GM23338 (cell line): ENCODE measurements around the gene POLA2.
A peak's percentile ranks its signal among the peaks of the same experiment; 100 is the strongest.

Source experiments
- CREB1 ChIP-seq: fragments of 250-450 bp; sonication (Bioruptor Pico); IDR thresholded peaks from 2 replicates; pipeline ENCODE4 v1.5.0; 2020; ENCODE audit warnings: low read depth, mild to moderate bottlenecking, moderate library complexity
- EZH2 ChIP-seq: fragments of 200-600 bp; sonication (generic); IDR thresholded peaks from one replicate; pipeline ENCODE4 v1.8.0; 2017; ENCODE audit warnings: antibody characterized with exemption, mild to moderate bottlenecking, low read depth; ENCODE audit not compliant: unreplicated experiment
- EZH2phosphoT487 ChIP-seq: fragments of 200-600 bp; sonication (generic); IDR thresholded peaks from one replicate; pipeline ENCODE4 v1.8.1; 2018; ENCODE audit warnings: antibody characterized with exemption; ENCODE audit not compliant: unreplicated experiment
- JUNB ChIP-seq: IDR thresholded peaks from one replicate; pipeline ENCODE4 v1.6.1; 2016; ENCODE audit warnings: antibody characterized with exemption; ENCODE audit not compliant: unreplicated experiment
- POLR2AphosphoS5 ChIP-seq: IDR thresholded peaks from 2 replicates; pipeline ENCODE4 v1.6.1; 2016; ENCODE audit warnings: antibody characterized with exemption, low read depth
- REST ChIP-seq: IDR thresholded peaks from one replicate; pipeline ENCODE4 v1.6.1; 2018; ENCODE audit warnings: antibody characterized with exemption; ENCODE audit not compliant: unreplicated experiment
- STAT1 ChIP-seq: IDR thresholded peaks from one replicate; pipeline ENCODE4 v1.6.1; 2016; ENCODE audit warnings: antibody characterized with exemption; ENCODE audit not compliant: unreplicated experiment
- ZNF114 ChIP-seq: fragments of 250-450 bp; sonication (Bioruptor Pico); IDR thresholded peaks from 2 replicates; pipeline ENCODE4 v1.5.0; 2020; ENCODE audit warnings: mild to moderate bottlenecking, moderate library complexity
- ZNF331 ChIP-seq: fragments of 250-450 bp; sonication (Bioruptor Pico); IDR thresholded peaks from 2 replicates; pipeline ENCODE4 v1.5.0; 2020; ENCODE audit warnings: low read depth, mild to moderate bottlenecking, moderate library complexity
- TF ChIP-seq, protein P1 (sequence below), 2 experiments: fragments of 200-600 bp in 1 of 2; sonication (generic) in 1 of 2; conservative IDR thresholded peaks; 2 replicates each; pipeline versions ENCODE4 v1.5.1 to v1.6.1; 2016 to 2017; ENCODE audit warnings: antibody characterized with exemption in 2 of 2, low read depth in 2 of 2, mild to moderate bottlenecking in 2 of 2, moderate library complexity in 1 of 2
- TF ChIP-seq, protein P2 (sequence below): IDR thresholded peaks from 2 replicates; pipeline ENCODE4 v1.6.1; 2016; ENCODE audit warnings: antibody characterized with exemption

- no peak for TF ChIP-seq EZH2
- TF ChIP-seq, protein P1, sequence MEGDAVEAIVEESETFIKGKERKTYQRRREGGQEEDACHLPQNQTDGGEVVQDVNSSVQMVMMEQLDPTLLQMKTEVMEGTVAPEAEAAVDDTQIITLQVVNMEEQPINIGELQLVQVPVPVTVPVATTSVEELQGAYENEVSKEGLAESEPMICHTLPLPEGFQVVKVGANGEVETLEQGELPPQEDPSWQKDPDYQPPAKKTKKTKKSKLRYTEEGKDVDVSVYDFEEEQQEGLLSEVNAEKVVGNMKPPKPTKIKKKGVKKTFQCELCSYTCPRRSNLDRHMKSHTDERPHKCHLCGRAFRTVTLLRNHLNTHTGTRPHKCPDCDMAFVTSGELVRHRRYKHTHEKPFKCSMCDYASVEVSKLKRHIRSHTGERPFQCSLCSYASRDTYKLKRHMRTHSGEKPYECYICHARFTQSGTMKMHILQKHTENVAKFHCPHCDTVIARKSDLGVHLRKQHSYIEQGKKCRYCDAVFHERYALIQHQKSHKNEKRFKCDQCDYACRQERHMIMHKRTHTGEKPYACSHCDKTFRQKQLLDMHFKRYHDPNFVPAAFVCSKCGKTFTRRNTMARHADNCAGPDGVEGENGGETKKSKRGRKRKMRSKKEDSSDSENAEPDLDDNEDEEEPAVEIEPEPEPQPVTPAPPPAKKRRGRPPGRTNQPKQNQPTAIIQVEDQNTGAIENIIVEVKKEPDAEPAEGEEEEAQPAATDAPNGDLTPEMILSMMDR (conservative IDR thresholded peaks at IDR 0.05; ENCODE audit: low read depth in 2 of 2): no peak
- peak; percentile 86 for TF ChIP-seq POLR2AphosphoS5
- TF ChIP-seq EZH2phosphoT487: no peak
- TF ChIP-seq CREB1: no peak
- no peak for TF ChIP-seq REST
- no peak for TF ChIP-seq JUNB
- TF ChIP-seq ZNF331: no peak
- no peak for TF ChIP-seq STAT1
- TF ChIP-seq, protein P2, sequence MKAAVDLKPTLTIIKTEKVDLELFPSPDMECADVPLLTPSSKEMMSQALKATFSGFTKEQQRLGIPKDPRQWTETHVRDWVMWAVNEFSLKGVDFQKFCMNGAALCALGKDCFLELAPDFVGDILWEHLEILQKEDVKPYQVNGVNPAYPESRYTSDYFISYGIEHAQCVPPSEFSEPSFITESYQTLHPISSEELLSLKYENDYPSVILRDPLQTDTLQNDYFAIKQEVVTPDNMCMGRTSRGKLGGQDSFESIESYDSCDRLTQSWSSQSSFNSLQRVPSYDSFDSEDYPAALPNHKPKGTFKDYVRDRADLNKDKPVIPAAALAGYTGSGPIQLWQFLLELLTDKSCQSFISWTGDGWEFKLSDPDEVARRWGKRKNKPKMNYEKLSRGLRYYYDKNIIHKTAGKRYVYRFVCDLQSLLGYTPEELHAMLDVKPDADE: peak; percentile 51; the same call in 1 of the 2 replicates
- TF ChIP-seq ZNF114 (CRISPR knock-in tag): no peak
Observed at GRCh38 chr11:65261591-65262380, at the start of gene POLA2.
